ENCODE measurements around the gene CCDC3. TPM values are rescaled to one million over a fixed set of nuclear protein-coding genes. Genes with fewer than 3 reads are reported as not detected.

Gene CCDC3
- total RNA-seq, 2 donors from 2014 or later: 0.45 TPM; not detected in 1

GRCh38 chr10:13023754-13024153 lies 22.2 kb upstream of the CCDC3 start:
- Mint-ChIP-seq H3K36me3 (peaks cover 14% of the 10 kb centered on the region), H3K27me3 (peaks cover 12 to 28% of the 10 kb centered on the region in 2 donors), H3K4me3 (no peak overlapping the region), H3K9me3 (no peaks in the 10 kb centered on the region), H3K4me1 (ENCODE audit: low read depth in 2 of 2) (no peaks in the 10 kb centered on the region), H3K27ac (no peak overlapping the region)
- ATAC-seq (no peak), DNase-seq (ENCODE audit: low spot score) (no peak)

DNA sequence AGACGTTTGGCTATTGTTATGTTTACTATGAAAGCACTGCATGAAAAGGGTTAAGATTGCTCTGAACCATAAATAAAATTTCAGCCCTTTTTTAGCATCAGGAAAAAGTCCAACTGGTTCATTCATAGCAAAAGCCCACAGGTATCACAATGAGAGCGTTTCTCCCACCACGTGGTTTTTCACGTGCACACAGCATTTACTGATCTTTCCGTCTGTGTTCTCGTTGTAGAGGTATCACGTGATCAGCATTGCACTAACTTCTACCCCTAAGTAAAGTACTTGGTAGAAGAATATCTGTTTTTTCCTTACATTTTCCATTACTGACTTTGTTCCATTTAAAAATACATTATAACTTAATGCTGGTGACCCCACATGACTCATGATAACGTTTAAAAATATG lies 17.8 kb upstream of the CCDC3 start:
- H3K4me3 Mint-ChIP-seq: no peak overlapping the region
- H3K27ac Mint-ChIP-seq: no peak overlapping the region
- H3K36me3 Mint-ChIP-seq: peaks cover 6% of the 10 kb centered on the region
- H3K27me3 Mint-ChIP-seq: peaks cover 8 to 11% of the 10 kb centered on the region in 2 donors
- no peaks in the 10 kb centered on the region for H3K9me3 Mint-ChIP-seq
- DNase-seq (ENCODE audit: low spot score) (no peak), ATAC-seq (no peak)
- H3K4me1 Mint-ChIP-seq (ENCODE audit: low read depth in 2 of 2): no peaks in the 10 kb centered on the region

GRCh38 chr10:13018171-13018570 lies 16.7 kb upstream of the CCDC3 start:
- no peak for DNase-seq (ENCODE audit: low spot score)
- Mint-ChIP-seq H3K36me3 (peaks cover 6% of the 10 kb centered on the region), H3K9me3 (no peaks in the 10 kb centered on the region), H3K4me3 (no peak overlapping the region), H3K27ac (no peak overlapping the region), H3K4me1 (ENCODE audit: low read depth in 2 of 2) (no peaks in the 10 kb centered on the region), H3K27me3 (peaks cover 8 to 11% of the 10 kb centered on the region in 2 donors)
- no peak for ATAC-seq

GRCh38 chr10:13016886-13017285 lies 15.4 kb upstream of the CCDC3 start:
- ATAC-seq (no peak), DNase-seq (ENCODE audit: low spot score) (no peak)
- peaks cover 13 to 15% of the 10 kb centered on the region in 2 donors for H3K27me3 Mint-ChIP-seq
- no peaks in the 10 kb centered on the region for H3K9me3 Mint-ChIP-seq
- no peaks in the 10 kb centered on the region for H3K36me3 Mint-ChIP-seq
- H3K4me1 Mint-ChIP-seq (ENCODE audit: low read depth in 2 of 2): no peaks in the 10 kb centered on the region
- no peak overlapping the region for H3K4me3 Mint-ChIP-seq
- H3K27ac Mint-ChIP-seq: no peak overlapping the region

DNA sequence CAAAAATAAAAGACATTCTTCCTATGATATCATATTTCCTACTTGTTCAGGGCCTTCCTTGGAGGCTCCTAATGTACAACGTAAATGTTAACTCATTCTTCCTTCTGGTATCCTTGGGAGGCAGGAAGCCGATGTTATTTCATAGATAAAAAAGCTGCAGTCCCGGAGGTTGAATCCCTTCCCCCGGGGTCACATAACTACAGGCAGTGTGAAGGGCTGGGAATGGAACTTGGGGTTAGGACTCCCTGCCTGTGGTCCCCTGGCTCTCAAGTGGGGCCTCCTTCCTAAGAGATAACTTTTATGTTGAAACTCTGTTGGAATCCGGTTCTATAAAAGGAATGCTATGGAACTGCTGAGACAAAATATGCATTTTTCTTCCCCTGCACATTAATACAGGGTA lies 14.9 kb upstream of the CCDC3 start:
- no peak overlapping the region for H3K4me3 Mint-ChIP-seq
- H3K27me3 Mint-ChIP-seq: peaks cover 15 to 16% of the 10 kb centered on the region in 2 donors
- DNase-seq (ENCODE audit: low spot score) (no peak), ATAC-seq (no peak)
- H3K27ac Mint-ChIP-seq: no peak overlapping the region
- H3K36me3 Mint-ChIP-seq: no peaks in the 10 kb centered on the region
- no peaks in the 10 kb centered on the region for H3K4me1 Mint-ChIP-seq (ENCODE audit: low read depth in 2 of 2)
- no peaks in the 10 kb centered on the region for H3K9me3 Mint-ChIP-seq

DNA sequence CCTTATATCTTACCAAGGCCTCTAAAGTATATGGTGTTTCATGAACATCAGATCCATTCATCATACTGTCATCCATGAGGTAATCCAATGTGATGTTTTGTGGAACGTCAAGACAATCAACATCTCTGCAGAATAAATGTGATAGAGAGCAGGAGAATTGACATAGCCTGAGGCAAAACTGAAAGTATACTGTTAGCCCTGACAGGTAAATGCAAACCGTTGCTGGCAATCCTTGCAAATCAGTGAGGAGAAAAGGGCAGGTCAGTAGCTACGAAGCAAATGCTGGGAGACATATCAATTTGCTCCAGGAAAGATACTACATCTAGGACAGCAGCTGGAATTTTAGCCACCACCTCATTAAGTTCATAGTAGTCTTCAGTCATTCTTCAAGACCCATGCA lies 4.5 kb upstream of the CCDC3 start:
- H3K27ac Mint-ChIP-seq: no peak overlapping the region
- no peaks in the 10 kb centered on the region for H3K4me1 Mint-ChIP-seq (ENCODE audit: low read depth in 2 of 2)
- DNase-seq (ENCODE audit: low spot score) (no peak), ATAC-seq (no peak)
- no peaks in the 10 kb centered on the region for H3K9me3 Mint-ChIP-seq
- peaks cover 32 to 45% of the 10 kb centered on the region in 2 donors for H3K27me3 Mint-ChIP-seq
- H3K4me3 Mint-ChIP-seq: no peak overlapping the region
- no peaks in the 10 kb centered on the region for H3K36me3 Mint-ChIP-seq

DNA sequence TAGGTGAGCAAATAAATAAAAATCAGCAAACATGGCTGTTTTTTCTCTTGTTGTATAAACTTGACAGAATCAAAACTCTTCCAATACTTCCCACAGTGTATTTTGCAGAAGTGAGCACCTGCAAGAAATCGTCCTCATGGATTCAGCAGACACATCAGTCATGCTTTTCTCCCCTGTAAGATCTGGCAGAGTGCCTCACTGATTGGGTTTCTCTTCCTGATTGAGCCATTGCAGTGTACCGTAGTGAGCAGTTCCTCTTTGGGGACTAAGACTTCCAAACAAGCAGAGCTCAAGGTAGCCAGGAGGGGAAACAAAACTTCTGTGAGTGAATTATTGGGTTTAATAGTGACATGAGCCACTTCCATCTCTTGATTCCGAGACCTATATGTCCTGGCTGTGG lies 2.2 kb upstream of the CCDC3 start:
- H3K4me1 Mint-ChIP-seq (ENCODE audit: low read depth in 2 of 2): no peaks in the 10 kb centered on the region
- no peak overlapping the region for H3K27ac Mint-ChIP-seq
- DNase-seq (ENCODE audit: low spot score) (no peak), ATAC-seq (no peak)
- H3K4me3 Mint-ChIP-seq: no peak overlapping the region
- H3K9me3 Mint-ChIP-seq: no peaks in the 10 kb centered on the region
- H3K36me3 Mint-ChIP-seq: no peaks in the 10 kb centered on the region
- peaks cover 45 to 57% of the 10 kb centered on the region in 2 donors for H3K27me3 Mint-ChIP-seq

GRCh38 chr10:13003004-13003403 lies 1.5 kb upstream of the CCDC3 start:
- no peaks in the 10 kb centered on the region for H3K4me1 Mint-ChIP-seq (ENCODE audit: low read depth in 2 of 2)
- peaks cover 44 to 51% of the 10 kb centered on the region in 2 donors for H3K27me3 Mint-ChIP-seq
- H3K9me3 Mint-ChIP-seq: no peaks in the 10 kb centered on the region
- H3K4me3 Mint-ChIP-seq: no peak overlapping the region
- ATAC-seq (no peak), DNase-seq (ENCODE audit: low spot score) (no peak)
- H3K36me3 Mint-ChIP-seq: no peaks in the 10 kb centered on the region
- H3K27ac Mint-ChIP-seq: no peak overlapping the region

DNA sequence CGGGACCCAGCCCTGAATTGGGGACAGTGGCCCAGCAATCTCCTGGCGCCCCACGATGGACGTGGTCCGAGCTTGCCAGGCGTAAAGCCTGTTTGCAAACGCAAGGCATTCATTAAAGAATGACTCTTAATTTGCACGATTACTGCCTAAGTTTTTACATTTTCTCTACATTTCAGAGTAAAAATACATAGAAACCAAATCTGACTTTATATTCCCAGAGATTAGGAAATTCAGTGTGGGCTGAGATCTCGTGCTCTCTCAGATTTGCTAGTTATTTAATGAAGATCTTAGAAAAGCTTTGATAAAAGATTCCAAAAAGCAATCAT lies 337 bp upstream of the CCDC3 start:
- Mint-ChIP-seq H3K27ac (no peak overlapping the region), H3K36me3 (no peaks in the 10 kb centered on the region), H3K9me3 (no peaks in the 10 kb centered on the region), H3K27me3 (peaks cover 42 to 44% of the 10 kb centered on the region in 2 donors), H3K4me3 (no peak overlapping the region), H3K4me1 (ENCODE audit: low read depth in 2 of 2) (no peaks in the 10 kb centered on the region)
- ATAC-seq (no peak), DNase-seq (ENCODE audit: low spot score) (no peak)

DNA sequence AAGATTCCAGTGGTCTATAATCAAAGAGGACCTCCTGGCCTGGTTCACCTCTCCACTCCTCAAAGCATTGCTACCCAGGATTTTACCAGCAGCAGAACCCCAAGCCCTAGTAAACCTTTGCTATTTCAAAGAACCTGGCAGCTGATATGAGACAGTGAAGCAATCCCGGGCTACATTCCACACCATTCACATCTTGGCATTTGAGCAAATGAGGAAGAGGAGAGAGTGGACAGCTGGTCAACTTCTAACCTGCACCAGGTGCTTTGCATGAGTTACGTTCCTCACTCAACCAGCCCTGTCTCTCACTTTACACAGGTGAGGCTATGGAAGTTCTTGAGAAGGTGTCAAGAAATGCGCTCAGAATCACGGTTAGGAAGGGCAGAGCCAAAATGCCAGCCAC lies 1.1 kb downstream of the CCDC3 start:
- Mint-ChIP-seq H3K4me1 (ENCODE audit: low read depth in 2 of 2) (no peaks in the 10 kb centered on the region), H3K4me3 (peak overlapping the region; percentile 33), H3K27ac (no peak overlapping the region), H3K9me3 (no peaks in the 10 kb centered on the region), H3K27me3 (peaks cover 43 to 47% of the 10 kb centered on the region in 2 donors), H3K36me3 (no peaks in the 10 kb centered on the region)
- ATAC-seq: no peak
- no peak for DNase-seq (ENCODE audit: low spot score)

- H3K9me3 Mint-ChIP-seq: no peaks in the 10 kb centered on the region
- no peaks in the 10 kb centered on the region for H3K4me1 Mint-ChIP-seq (ENCODE audit: low read depth in 2 of 2)
- H3K4me3 Mint-ChIP-seq: no peak overlapping the region
- DNase-seq (ENCODE audit: low spot score): no peak
- H3K27ac Mint-ChIP-seq: no peak overlapping the region
- no peaks in the 10 kb centered on the region for H3K36me3 Mint-ChIP-seq
- ATAC-seq: no peak
- H3K27me3 Mint-ChIP-seq: peaks cover 41 to 43% of the 10 kb centered on the region in 2 donors
Observed at GRCh38 chr10:12999849-13000248, 1.7 kb downstream of the CCDC3 start.

GRCh38 chr10:12995425-12995861 lies 6.1 kb downstream of the CCDC3 start:
- ATAC-seq: no peak
- no peak overlapping the region for H3K27ac Mint-ChIP-seq

GRCh38 chr10:12993595-12993994 lies 7.9 kb downstream of the CCDC3 start:
- H3K27ac Mint-ChIP-seq: no peak overlapping the region
- no peaks in the 10 kb centered on the region for H3K36me3 Mint-ChIP-seq
- no peaks in the 10 kb centered on the region for H3K9me3 Mint-ChIP-seq
- no peak overlapping the region for H3K4me3 Mint-ChIP-seq
- ATAC-seq (no peak), DNase-seq (ENCODE audit: low spot score) (no peak)
- no peaks in the 10 kb centered on the region for H3K4me1 Mint-ChIP-seq (ENCODE audit: low read depth in 2 of 2)
- H3K27me3 Mint-ChIP-seq: peaks cover 24 to 26% of the 10 kb centered on the region in 2 donors

More at GRCh38 chr10:12995425-12995861, 6.1 kb downstream of the CCDC3 start:
- peaks cover 31 to 35% of the 10 kb centered on the region in 2 donors for H3K27me3 Mint-ChIP-seq
- no peak overlapping the region for H3K4me3 Mint-ChIP-seq
- DNase-seq (ENCODE audit: low spot score): no peak
- no peaks in the 10 kb centered on the region for H3K36me3 Mint-ChIP-seq
- H3K4me1 Mint-ChIP-seq (ENCODE audit: low read depth in 2 of 2): no peaks in the 10 kb centered on the region
- no peaks in the 10 kb centered on the region for H3K9me3 Mint-ChIP-seq

- Mint-ChIP-seq H3K27me3 (peaks cover 0 to 3% of the 10 kb centered on the region in 2 donors), H3K27ac (no peak overlapping the region), H3K9me3 (no peaks in the 10 kb centered on the region), H3K36me3 (no peaks in the 10 kb centered on the region), H3K4me1 (ENCODE audit: low read depth in 2 of 2) (peaks cover 0 to 9% of the 10 kb centered on the region in 2 donors), H3K4me3 (no peak overlapping the region)
- no peak for ATAC-seq
- DNase-seq (ENCODE audit: low spot score): no peak
Observed at GRCh38 chr10:12985347-12985746, 16.2 kb downstream of the CCDC3 start.

DNA sequence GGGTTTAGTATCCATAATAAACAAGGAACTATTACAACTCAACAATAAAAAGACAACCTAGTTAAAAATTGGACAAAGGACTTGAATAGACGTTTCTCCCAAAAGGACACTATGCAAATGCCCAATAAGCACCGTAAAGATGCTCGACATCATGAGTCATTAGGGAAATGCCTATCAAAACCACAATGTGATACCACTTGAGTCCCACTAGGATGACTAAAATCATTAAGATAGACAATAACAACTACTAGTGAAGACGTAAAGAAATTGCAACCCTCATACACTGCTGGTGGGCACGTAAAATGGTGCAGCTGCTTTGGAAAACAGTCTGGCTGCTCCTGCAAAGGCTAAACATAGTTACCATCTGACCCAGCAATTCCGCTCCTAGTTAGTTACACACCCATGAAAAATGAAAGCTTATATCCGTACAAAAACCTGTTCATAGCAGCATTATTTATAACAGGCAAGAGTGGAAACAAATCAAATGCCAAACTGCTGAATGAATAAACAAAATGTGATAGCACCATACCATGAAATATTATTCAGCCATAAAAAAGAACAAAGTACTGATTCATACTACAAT lies 17.3 kb downstream of the CCDC3 start:
- H3K27ac Mint-ChIP-seq: peak overlapping the region in 1 of 2 donors; percentile 21
- H3K4me3 Mint-ChIP-seq: no peak overlapping the region
- no peak for DNase-seq (ENCODE audit: low spot score)
- H3K4me1 Mint-ChIP-seq (ENCODE audit: low read depth in 2 of 2): peaks cover 0 to 9% of the 10 kb centered on the region in 2 donors
- no peaks in the 10 kb centered on the region for H3K9me3 Mint-ChIP-seq
- H3K27me3 Mint-ChIP-seq: peaks cover 9% of the 10 kb centered on the region in 2 donors
- H3K36me3 Mint-ChIP-seq: no peaks in the 10 kb centered on the region
- peak in 1 of 2 donors; percentile 66 for ATAC-seq

Data from natural killer cell treated with Interleukin-12 subunit alpha and Interleukin-12 subunit beta and Interleukin-15 and Interleukin-18, amount 100 ng/mL, for 72 hours (primary cell).